ENCODE data around the gene BSG. TPM values are rescaled to one million over a fixed set of nuclear protein-coding genes. Genes with fewer than 3 reads are reported as not detected.

BSG gene
- total RNA-seq, 4 donors from 2014 or later = 313 to 793 (median 445) TPM

DNA sequence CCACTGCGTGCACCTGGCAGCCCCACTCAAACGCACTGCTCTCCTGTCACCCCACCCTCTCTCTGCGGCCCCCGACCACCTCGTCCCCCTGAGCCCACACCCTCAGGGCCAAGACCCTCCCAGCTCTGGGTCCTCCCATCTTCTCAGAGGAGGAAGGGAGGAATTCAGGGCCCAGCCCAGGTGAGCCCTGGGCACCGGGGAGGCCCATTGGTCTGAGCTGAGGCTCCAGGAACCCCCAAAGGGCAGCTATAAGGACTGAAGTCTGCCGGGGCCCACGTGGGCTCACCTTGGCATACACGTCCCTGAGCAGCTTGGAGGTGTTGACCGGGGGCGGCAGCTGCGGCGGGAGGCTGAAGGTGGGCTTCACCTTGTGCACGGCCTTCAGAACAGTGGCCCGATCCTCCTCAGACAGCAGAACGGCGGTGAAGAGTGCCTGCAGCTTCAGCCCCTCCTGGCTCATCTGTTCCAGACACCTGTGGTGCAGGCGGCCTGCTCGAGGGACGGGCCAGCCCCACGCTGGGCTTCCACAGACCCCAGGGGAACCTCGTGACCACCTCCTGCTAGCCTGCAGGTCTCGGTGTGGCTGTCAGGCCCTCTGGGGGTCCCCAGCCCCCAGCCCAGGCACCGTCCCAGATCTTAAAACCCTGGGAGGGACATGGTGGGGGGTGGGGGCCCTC lies 52.2 kb downstream of the BSG start:
- TF ChIP-seq, protein P1, sequence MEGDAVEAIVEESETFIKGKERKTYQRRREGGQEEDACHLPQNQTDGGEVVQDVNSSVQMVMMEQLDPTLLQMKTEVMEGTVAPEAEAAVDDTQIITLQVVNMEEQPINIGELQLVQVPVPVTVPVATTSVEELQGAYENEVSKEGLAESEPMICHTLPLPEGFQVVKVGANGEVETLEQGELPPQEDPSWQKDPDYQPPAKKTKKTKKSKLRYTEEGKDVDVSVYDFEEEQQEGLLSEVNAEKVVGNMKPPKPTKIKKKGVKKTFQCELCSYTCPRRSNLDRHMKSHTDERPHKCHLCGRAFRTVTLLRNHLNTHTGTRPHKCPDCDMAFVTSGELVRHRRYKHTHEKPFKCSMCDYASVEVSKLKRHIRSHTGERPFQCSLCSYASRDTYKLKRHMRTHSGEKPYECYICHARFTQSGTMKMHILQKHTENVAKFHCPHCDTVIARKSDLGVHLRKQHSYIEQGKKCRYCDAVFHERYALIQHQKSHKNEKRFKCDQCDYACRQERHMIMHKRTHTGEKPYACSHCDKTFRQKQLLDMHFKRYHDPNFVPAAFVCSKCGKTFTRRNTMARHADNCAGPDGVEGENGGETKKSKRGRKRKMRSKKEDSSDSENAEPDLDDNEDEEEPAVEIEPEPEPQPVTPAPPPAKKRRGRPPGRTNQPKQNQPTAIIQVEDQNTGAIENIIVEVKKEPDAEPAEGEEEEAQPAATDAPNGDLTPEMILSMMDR (IDR thresholded peaks at IDR 0.05; ENCODE audit: low read depth) = no peak

DNA sequence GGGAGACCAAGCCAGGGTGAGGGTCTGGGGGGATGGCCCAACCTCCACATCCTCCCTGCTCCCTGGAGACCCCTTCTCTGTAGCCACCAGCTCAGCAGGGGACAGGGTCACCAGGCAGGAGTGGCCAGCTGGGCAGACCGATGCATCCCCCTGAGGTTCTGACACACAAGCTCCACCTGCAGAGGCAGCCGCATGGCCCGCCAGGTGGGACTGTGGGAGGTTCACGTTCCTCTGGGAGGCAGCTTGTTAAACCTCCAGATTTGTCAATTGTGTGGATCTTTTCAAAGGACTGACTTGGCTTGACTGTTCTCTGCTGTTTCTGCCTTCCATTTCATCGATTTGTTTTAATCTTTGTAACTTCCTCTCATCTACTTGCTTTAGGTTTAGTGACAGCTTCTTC lies 52.9 kb downstream of the BSG start:
- TF ChIP-seq, protein P1 (IDR thresholded peaks at IDR 0.05; ENCODE audit: low read depth) = no peak

DNA sequence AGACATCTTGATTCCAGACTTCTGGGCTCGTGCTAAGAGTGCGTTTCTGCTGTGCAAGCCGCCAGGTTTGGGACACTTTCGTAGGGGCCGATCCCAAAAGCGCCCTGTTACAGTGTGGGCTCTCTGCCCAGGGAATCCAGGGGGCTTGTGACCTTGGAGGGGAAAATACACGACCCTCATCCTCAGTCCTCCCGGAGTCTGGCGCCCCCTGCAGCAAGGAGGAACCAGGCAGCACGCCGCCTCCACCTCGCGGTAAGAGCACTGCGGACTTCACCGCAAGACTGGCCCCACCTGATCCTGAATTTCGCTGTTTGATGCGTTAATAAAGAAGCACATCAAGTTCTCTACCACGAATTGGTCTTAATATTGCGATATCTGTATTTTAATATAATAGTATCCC lies 55.8 kb downstream of the BSG start:
- TF ChIP-seq, protein P1 (IDR thresholded peaks at IDR 0.05; ENCODE audit: low read depth) = no peak

DNA sequence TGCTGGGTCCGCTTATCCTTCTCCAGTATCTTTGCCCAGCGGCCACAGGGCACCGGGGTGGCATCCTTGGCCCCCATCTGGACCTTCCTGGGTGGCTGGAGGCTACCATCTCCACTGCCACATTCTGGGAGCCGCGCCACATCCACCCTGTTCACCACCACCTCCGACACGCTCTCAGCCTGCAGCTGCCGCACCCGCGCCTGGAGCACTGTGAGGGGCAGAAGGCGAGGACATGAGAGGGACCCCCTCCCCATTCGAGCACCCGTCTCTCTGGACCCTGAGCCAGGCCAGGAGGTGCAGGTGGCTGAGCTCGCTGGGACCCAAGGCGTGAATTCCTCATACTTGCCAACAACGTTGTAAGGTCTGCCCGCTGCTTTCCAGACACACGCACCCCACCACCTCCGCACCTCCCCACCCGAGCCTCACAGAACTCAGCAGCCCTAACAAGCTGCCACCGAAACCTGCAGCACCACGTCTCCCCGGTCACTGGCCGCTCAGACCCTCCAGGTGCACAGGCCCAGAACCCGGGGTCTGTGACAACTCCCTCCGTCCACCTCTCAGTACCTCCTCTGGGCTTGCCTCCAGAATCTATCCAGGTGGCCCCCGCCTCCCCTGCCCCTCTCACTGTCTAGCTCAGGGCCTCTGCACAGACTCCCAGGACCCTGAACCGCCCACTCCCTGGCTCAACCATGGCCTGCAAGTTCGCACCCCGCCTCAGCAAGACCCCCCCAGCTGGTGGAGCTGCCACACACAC lies 57.7 kb downstream of the BSG start:
- TF ChIP-seq, protein P1 (IDR thresholded peaks at IDR 0.05; ENCODE audit: low read depth) = no peak

DNA sequence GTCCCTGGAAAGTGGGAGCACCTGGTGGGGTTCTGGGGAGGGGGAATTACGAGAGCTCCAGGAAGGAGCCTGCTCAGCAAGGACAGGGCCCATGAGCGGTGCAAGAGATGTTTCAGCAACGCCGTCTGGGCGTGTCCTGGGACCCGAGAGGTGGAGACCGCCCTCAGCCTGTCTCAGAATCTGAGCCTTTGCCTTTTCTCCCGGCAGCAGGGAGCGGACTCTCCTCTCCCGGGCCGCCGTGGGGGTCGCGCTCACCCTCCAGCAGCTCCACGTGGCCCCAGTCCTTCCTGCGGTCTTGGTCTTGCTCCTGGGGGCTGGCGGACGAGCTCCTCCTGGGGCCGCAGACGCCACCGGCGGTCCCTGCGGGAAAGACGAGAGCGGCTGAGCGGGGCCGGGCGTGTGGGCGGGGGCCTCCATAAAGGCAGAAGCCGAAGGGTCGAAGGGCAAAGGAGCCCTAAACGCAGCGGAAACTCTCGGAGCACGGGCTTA lies 60.2 kb downstream of the BSG start:
- TF ChIP-seq, protein P1 (IDR thresholded peaks at IDR 0.05; ENCODE audit: low read depth) = no peak

Other genes with a start within 250 kb of the BSG start
- 10 to 100 TPM in 2 of 4 donors, 1 to 10 TPM in 2; 2.4 to 16.0 (median 9.2) TPM for gene MIER2, start 227.8 kb upstream of the BSG start, total RNA-seq
- 1 to 10 TPM in 1 of 4 donors, under 1 TPM in 2, not detected in 1; 0.44 to 6.8 (median 0.51) TPM for gene C2CD4C, start 163.4 kb upstream of the BSG start, total RNA-seq
- gene SHC2, start 111.6 kb upstream of the BSG start, total RNA-seq = 10 to 100 TPM in 1 of 4 donors, 1 to 10 TPM in 3; 7.3 to 20.2 (median 8.9) TPM
- gene MADCAM1, start 76.1 kb upstream of the BSG start, total RNA-seq = under 1 TPM in 2 of 4 donors, not detected in 2; 0.38 to 0.68 TPM
- 10 to 100 TPM in 3 of 4 donors, 1 to 10 TPM in 1; 9.1 to 54.1 (median 41.5) TPM for gene TPGS1, start 65.1 kb upstream of the BSG start, total RNA-seq
- 10 to 100 TPM; 25.8 to 81.2 (median 42.4) TPM for gene CDC34, start 40.8 kb upstream of the BSG start, total RNA-seq
- gene GZMM, start 28.5 kb upstream of the BSG start, total RNA-seq = under 1 TPM in 1 of 4 donors, not detected in 3; 0.88 TPM
- gene HCN2, start 17.3 kb downstream of the BSG start, total RNA-seq = not detected
- gene POLRMT, start 60.9 kb downstream of the BSG start, total RNA-seq = 10 to 100 TPM; 11.9 to 41.4 (median 14.7) TPM
- 1 to 10 TPM in 2 of 4 donors, not detected in 2; 1.3 to 2.2 TPM for gene FGF22, start 67.3 kb downstream of the BSG start, total RNA-seq
- gene RNF126, start 90.6 kb downstream of the BSG start, total RNA-seq = 10 to 100 TPM; 23.3 to 85.9 (median 31.1) TPM
- 100 to 1,000 TPM in 2 of 4 donors, 10 to 100 TPM in 2; 54.5 to 124 (median 91.4) TPM for gene FSTL3, start 103.8 kb downstream of the BSG start, total RNA-seq
- not detected for gene PRSS57, start 122.9 kb downstream of the BSG start, total RNA-seq
- 100 to 1,000 TPM in 1 of 4 donors, 10 to 100 TPM in 3; 57.1 to 228 (median 77.4) TPM for gene PALM, start 136.3 kb downstream of the BSG start, total RNA-seq
- not detected for gene MISP, start 178.5 kb downstream of the BSG start, total RNA-seq
- 100 to 1,000 TPM in 1 of 4 donors, 10 to 100 TPM in 3; 77.5 to 108 (median 87.8) TPM for gene PTBP1, start 224.9 kb downstream of the BSG start, total RNA-seq
- not detected for gene PLPPR3, start 249.4 kb downstream of the BSG start, total RNA-seq

Measured in subcutaneous adipose tissue (tissue), 4 donors.